ENCODE measurements around the gene C11orf52. TPM values are rescaled to one million over a fixed set of nuclear protein-coding genes. Genes with fewer than 3 reads are reported as not detected.
"Not testable (repeated sequence)": the region's sequence is repeated elsewhere in the genome, so short reads cannot be mapped to it uniquely, and the experiment has no call there.

C11orf52 gene
- total and polyA plus RNA-seq, 8 donors: 9.3 to 23.3 (median 12.6) TPM

DNA sequence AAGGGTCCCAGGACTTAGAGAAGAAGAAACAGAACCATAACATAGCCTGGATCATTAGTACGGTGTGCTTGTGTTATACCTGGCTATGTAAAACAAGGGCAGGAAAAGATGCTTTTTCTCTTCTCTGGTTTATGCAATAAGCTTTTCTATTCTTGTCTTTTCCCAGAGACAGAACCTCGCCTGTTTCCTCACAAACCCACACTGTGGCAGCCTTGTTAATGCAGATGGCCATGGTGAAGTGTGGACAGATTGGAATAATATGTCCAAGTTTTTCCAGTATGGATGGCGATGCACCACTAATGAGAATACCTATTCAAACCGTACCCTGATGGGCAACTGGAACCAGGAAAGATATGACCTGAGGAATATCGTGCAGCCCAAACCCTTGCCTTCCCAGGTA, 36.5 kb upstream of the C11orf52 start:
- FAIRE-seq (no peak), DNase-seq (no peak), ATAC-seq (no peak)
- WGBS, 2 donors: 86 to 88% methylated on average over 5 of the region's 5 CpGs
- no peaks in the 10 kb centered on the region for H3K9me3 ChIP-seq
- intact Hi-C loops (cut with DNase I): loop anchor here in 1 of 3 donors (5.0 kb wide), 1 partner anchor 40 kb away; no protein-coding TSS in a partner anchor
- H3K4me3 ChIP-seq: no peak overlapping the region
- H3K27me3 ChIP-seq: no peaks in the 10 kb centered on the region
- no peak overlapping the region for H3K27ac ChIP-seq
- peaks cover 0 to 3% (median 0%) of the 10 kb centered on the region in 3 donors for H3K36me3 ChIP-seq
- H3K4me1 ChIP-seq: no peaks in the 10 kb centered on the region
- TF ChIP-seq, protein P1, sequence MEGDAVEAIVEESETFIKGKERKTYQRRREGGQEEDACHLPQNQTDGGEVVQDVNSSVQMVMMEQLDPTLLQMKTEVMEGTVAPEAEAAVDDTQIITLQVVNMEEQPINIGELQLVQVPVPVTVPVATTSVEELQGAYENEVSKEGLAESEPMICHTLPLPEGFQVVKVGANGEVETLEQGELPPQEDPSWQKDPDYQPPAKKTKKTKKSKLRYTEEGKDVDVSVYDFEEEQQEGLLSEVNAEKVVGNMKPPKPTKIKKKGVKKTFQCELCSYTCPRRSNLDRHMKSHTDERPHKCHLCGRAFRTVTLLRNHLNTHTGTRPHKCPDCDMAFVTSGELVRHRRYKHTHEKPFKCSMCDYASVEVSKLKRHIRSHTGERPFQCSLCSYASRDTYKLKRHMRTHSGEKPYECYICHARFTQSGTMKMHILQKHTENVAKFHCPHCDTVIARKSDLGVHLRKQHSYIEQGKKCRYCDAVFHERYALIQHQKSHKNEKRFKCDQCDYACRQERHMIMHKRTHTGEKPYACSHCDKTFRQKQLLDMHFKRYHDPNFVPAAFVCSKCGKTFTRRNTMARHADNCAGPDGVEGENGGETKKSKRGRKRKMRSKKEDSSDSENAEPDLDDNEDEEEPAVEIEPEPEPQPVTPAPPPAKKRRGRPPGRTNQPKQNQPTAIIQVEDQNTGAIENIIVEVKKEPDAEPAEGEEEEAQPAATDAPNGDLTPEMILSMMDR (IDR thresholded peaks at IDR 0.05): no peak

DNA sequence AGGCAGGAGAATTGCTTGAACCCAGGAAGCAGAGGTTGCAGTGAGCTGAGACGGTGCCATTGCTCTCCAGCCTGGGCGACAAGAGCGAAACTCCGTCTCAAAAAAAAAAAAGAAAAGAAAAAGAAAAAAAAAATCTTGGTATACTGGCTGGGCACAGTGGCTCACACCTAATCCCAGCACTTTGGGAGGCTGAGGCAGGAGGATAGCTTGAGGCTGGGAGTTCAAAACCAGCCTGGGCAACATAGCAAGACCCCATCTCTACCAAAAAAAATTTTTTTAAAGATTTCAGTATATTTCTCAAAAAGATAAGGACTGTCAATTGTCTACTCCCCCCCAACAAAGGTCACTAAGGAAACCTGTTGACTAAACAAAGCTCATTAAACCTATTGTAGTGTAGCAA, 33.7 kb upstream of the C11orf52 start:
- H3K4me3 ChIP-seq; intact Hi-C loops (cut with DNase I); FAIRE-seq; H3K4me1 ChIP-seq; H3K9me3 ChIP-seq; H3K27ac ChIP-seq; H3K36me3 ChIP-seq; ATAC-seq; DNase-seq; H3K27me3 ChIP-seq: not testable (repeated sequence)
- 71 to 90% methylated on average over 4 of the region's 4 CpGs for WGBS, 2 donors

DNA sequence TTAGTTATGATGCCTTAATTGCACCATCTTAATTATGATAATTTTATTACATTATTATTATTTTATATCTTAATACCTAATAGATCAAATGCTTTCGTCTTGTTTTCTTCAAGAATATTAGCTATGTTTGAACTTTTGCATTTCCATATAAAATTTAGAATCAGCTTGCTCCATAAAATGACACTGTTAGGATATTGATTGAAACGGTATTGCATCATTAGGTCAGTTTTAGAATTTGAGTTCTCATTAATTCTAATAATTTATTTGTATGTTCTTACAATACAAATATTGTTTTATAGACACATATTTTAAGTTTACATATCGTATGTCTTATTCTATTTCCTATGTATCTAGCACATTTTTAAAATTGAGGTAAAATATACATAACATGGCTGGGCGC, 32.7 kb upstream of the C11orf52 start:
- intact Hi-C loops (cut with DNase I): no loop called here

DNA sequence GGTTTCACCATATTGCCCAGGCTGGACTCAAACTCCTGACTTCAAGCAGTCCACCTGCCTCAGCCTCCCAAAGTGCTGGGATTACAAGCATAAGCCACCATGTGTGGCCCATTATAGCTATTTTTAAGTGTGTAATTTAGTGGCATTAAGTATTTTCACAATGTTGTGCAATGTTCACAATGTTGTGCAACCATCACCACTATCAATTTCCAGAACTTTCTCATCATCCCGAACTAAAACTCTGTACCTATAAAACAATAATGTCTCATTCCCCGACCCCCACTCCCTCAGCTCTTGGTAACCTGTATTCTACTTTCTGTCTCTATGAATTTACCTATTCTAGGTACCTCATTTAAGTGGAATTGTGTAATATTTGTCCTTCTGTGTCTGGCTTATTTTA, 31.9 kb upstream of the C11orf52 start:
- Histone ChIP-seq H3K27ac (no peak overlapping the region), H3K4me3 (no peak overlapping the region), H3K36me3 (peaks cover 0 to 3% (median 0%) of the 10 kb centered on the region in 3 donors), H3K27me3 (no peaks in the 10 kb centered on the region), H3K9me3 (no peaks in the 10 kb centered on the region), H3K4me1 (no peaks in the 10 kb centered on the region)
- 75 to 80% methylated on average over 2 of the region's 2 CpGs for WGBS, 2 donors
- intact Hi-C loops (cut with DNase I): no loop called here
- DNase-seq: no peak
- no peak for ATAC-seq
- FAIRE-seq: no peak
- TF ChIP-seq, protein P1 (IDR thresholded peaks at IDR 0.05): no peak

More for the DNA sequence above, 32.7 kb upstream of the C11orf52 start:
- no peaks in the 10 kb centered on the region for H3K9me3 ChIP-seq
- ATAC-seq: no peak
- no peaks in the 10 kb centered on the region for H3K27me3 ChIP-seq
- 76 to 87% methylated on average over 4 of the region's 4 CpGs for WGBS, 2 donors
- FAIRE-seq: peak; percentile 57
- TF ChIP-seq, protein P1 (IDR thresholded peaks at IDR 0.05): no peak
- no peaks in the 10 kb centered on the region for H3K4me1 ChIP-seq
- no peak overlapping the region for H3K4me3 ChIP-seq
- DNase-seq: no peak
- H3K36me3 ChIP-seq: peaks cover 0 to 3% (median 0%) of the 10 kb centered on the region in 3 donors
- H3K27ac ChIP-seq: no peak overlapping the region

DNA sequence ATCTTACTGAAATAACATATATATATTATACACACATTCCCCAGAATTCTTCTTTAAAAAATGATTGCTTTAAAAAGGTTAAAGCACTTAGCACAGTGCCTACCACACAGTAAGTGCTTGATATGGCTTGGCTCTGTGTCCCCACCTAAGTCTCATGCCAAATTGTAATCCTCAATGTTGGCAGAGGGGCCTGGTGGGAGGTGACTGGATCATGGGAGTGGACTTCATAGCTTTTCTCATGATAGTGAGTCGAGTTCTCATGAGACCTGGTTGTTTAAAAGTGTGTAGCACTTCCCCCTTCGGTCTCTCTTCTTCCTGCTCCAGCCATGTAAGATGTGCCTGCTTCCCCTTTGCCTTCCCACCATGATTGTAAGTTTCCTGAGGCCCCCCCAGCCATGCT, 13.3 kb upstream of the C11orf52 start:
- no peaks in the 10 kb centered on the region for H3K27me3 ChIP-seq
- FAIRE-seq (no peak), ATAC-seq (no peak), DNase-seq (no peak)
- no peak overlapping the region for H3K27ac ChIP-seq
- H3K4me3 ChIP-seq: no peak overlapping the region
- TF ChIP-seq, protein P1 (IDR thresholded peaks at IDR 0.05): no peak
- H3K4me1 ChIP-seq: no peaks in the 10 kb centered on the region
- WGBS, 2 donors: 64 to 73% methylated on average over 2 of the region's 2 CpGs
- intact Hi-C loops (cut with DNase I): no loop called here
- no peaks in the 10 kb centered on the region for H3K9me3 ChIP-seq
- no peaks in the 10 kb centered on the region for H3K36me3 ChIP-seq

All from pancreas (tissue), 10 donors.